Measurements from ENCODE around the gene IPO4.

The IPO4 gene

DNA sequence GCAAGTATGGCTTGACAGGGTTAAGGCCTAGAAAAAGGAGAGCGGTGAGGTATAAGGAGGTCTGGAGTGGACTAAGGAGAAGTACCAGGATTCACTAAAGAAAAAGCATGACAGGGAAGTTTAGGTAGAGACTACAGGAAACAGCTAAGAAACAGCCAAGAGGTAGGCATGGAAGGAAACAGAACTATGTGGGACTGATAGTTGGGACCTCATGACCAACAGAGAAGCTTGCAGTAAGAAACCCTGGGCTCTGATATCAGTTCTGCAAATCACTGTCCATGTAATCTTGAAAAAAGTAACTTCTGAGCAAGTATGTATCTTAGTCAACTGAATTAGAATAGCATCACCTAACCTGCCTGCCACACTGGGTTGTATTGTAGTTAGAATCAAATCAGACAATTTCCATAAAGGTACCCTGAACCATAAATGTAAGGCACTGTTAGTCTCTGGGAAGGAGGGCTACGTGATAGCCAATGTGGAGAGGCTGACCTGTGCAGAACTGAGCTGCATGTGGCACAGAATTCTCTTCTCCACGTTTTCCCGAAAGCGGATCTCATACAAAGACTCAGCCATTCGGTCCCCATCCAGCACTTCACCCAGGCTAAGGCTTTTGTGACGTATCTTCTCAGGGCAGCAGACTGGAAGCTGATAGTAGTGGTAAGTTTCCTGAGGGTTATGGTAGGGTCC, 5.7 kb upstream of the IPO4 start:
- DNase-seq (ENCODE audit: low read depth in 2 of 2) = no peak

DNA sequence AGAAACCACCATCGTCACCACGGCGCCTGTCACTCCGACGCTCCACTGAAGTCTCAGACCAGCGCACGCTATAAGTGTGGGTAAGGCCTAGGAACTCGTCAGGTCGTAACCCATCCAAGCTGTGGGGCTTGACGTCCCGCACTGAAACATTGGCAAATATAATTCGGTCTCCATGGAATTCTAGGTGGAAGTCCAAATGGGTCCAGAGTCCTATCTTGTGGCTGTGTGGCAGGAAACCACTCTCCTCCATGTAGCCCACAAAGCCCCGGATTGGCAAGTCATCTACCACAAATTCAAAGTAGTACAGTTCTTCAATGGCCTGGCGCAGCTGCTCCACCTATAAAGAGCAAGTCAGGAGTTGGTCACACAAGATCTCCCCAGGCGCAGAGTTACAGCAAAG, 4.3 kb upstream of the IPO4 start:
- DNase-seq (ENCODE audit: low read depth in 2 of 2) = no peak

DNA sequence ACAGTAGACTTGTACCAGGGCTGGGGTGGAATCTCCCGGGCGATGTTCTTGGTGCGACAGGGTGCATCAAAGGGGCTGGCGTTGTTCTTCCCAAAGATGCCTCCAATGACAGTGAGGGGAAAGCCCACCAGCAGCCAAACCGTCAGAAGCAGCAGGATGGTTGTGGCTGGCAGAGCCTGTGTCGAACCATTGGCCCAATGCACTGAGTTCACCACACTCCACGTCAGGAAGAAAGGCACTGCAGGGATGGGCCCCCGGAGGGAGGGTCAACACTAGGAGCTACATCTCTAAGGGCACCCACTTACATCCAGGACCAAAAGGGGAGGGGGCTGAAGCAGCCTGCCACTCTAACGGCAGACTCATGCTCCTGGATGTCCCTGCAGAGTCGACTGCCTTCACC, 1.8 kb upstream of the IPO4 start:
- DNase-seq (ENCODE audit: low read depth in 2 of 2) = no peak

DNA sequence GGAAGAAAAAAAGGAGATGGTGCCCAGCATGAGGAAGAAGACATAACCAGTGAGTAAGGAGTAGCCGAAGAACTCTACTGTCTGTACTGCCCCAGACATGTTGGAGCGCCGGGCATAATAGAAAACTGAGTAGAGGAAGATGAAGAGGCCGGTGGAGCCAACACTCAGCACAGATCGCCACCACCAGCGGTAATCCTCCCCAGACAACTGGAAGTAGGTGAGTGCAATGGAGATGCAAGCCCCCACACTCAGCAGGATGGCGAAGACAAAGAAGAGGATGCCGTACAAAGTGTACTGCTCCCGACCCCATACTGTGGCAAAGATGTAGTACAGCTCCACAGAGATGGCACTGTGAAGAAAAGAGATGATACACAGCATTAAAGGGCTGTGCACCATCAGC, 844 bp upstream of the IPO4 start:
- no peak for DNase-seq (ENCODE audit: low read depth in 2 of 2)

DNA sequence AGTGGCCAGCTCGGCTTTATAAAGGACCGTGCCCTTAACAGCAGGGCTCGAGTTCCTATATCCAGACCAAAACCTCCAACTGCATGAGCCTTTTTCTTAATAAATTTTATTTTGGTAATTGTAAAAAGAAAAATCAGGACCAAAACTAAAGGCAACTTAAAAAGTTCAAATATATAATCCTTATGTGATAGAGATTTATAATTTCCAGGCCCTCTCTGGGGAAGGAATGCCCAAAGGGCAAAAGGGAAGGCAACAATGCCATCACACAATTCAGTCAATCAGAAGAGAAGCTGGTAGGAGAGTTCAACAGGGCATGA, 401 bp upstream of the IPO4 start:
- no peak for DNase-seq (ENCODE audit: low read depth in 2 of 2)

DNA sequence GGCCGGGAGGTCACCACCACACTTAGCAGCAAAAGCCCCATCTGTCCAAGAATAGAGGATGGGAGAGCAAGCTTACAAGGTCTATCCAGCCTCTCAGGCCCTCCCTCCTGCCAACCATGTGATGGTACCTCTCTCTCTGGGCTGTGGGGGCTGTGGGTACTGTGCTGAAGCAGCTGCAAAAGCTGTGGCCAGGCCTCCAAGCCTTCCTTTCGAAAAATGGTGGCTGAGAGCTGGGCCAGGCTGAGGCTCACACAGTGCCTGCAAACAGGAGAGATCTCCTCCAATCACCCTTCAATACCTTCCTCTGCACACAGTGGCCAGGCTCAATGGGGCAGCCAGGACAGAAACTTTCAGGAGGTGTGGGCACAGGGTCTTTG, 1.1 kb downstream of the IPO4 start:
- DNase-seq (ENCODE audit: low read depth in 2 of 2) = no peak

DNA sequence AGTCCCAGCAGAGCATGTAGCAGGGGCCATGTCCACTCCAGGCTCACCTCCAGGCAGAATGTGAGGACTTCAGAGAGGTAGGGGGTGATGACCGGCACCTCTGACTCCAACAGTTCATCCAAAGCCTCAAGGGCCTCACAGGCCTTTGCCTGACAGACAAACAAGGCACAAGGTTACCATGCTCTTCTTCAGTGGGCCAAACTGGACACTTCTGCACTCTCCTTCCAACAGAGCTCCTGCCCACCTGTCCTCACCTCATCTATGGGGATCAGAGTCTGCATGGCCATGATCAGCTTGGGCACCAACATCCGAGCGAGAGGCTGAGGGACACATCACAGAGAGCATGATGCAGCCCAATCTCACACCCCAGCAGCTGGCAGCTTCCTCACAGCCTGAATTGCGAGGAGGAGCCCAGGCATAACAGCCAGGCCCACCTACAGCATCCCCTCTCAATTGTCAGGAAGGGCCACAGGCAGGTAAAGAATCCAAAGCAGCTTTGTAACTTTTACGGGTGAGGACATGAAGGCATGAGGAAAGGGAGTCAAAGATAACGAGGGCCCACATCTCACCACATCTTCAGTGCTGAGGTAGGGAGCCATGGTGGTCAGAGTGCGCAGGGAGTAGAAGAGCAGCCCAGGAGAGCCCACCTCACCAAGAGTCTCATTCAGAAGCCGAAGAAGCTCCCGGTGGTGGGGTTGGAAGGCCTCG, 1.6 kb downstream of the IPO4 start:
- DNase-seq (ENCODE audit: low read depth in 2 of 2) = no peak

DNA sequence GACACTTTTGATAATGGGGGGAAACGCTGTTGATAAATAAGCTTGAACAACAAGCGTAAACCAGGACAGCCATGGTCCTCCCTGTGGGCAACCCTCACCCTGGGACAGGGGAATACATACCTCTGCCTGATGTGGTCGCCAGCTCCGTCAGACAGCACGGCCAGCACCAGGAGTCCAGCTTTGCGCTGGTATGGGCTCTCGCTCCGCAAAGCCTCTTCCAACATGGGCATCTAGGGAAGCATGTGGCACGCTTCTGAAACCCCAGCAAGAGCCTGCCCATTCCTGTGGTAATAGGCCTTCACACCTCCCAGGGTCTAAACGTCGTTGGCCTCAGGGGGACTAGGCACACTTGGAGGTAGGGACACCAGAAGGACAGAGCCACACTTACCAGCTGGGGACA, 2.9 kb downstream of the IPO4 start:
- DNase-seq (ENCODE audit: low read depth in 2 of 2) = no peak

DNA sequence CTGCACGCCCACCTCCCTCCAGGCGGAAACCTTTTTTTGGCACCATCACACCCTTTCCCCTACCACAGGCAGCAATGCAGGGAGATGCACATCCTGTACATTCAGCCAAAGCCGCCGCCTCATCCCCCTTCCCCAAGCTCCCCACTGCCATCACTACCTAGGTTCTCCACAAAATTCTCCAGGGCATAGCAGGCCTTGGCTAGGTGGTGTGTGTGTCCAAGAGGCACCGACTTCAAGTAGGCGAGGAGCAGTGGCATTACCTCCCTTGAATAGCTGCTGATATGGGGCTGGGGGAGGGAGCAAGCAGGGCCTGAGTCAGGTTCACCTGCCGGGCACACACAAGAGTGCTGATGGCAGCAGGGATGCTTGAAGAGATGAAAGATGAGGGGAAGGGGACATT, 3.6 kb downstream of the IPO4 start:
- DNase-seq (ENCODE audit: low read depth in 2 of 2) = no peak

DNA sequence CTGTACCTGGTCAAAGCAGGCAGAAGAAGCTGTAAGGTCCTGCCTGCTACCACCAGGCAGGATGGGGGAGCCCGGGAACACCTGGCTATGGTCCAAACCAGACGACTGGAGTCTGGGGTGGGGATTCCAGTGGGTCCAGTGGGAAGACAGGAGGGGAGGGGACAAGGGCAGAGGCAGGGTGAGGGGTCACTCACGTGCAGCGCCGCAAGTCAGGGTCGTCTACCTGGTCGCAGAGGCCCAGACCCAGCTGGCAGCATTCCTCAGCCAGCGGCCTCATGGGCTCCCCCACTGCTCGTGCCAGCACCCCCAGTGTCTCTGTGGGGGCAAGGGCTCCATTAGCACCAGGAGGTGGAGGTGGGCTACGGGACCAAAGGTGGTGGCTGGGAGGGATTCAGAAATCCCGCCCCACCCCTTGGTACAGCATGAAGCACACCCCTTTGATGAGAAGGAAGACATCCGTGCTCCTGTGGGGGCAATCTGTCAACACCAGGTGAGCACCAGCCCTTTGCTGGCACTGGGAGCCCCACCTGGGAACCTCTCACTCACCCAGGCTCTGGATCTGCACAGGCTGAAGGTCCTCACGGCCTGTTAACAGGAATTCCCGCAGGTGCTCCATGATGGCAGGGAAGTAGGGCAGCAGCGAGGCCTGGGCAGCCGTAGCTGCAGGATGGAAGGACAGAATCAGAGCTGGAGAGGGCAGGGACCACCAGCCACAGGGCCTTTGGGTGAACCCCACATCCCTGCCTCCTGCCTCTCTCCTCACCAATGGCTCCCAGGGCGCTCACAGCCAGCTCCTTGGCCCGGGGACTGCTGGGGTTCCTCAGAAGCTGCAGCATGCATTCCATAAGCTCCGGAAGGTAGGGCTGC, 4.3 kb downstream of the IPO4 start:
- DNase-seq (ENCODE audit: low read depth in 2 of 2) = no peak

DNA sequence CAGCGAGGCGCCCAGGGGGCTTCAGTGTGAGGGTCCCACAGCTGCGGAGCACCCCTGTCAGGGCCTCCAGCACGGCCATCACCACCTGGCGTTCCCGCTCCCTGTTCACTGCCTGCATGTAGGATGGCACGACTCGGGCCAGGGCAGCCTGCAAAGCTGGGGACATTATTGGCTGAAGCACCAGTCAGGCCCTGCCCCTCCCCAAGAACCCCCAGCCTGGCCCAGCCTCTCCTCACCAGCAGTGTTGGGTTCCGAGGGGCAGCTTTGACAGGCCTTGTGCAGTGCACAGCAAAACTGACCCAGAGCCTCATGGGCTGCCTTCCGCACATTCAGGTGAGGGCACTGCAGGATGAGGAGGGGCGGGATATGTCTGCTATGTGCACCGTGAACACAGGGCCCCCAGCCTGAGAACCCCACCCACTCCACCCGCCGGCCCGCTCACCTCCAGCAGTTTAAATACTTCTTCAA, 5.6 kb downstream of the IPO4 start:
- no peak for DNase-seq (ENCODE audit: low read depth in 2 of 2)

DNA sequence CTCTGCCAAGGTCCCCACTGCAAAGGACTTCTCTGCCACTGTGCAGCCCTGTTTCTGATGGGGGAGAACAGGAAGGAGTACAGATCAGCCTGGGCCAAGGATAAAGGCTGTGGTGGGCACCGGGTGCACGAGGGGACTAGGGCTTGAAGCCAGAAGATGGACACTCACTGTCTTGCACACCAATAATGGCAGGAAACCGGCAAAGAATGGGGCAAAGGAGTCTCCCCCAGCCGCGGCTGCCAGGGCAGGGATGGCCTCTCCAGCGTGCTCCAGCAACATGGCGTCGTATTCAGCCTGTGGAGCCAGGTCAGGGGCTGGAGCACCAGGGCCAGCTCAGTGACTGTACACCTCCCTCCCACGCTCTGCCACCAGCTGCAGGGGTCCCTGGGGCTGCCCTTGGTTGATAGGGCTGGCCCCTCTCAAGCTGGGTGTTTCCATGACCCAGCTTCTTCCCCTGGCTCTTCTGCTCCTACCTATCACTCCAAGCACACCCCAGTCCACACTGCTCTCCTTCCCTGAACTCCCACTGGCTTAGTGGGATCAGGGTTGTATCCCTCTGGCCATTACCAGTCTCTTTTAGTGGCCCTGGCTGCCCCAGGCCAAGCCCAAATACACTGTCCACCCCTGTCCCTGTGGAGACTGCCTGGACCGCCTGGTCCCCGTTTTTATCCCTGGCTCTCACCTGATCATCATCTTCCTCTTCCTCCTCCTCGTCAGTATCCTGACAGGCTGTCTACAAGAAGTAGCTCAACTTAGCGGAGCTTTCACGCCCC, 6.3 kb downstream of the IPO4 start:
- no peak for DNase-seq (ENCODE audit: low read depth in 2 of 2)

DNA sequence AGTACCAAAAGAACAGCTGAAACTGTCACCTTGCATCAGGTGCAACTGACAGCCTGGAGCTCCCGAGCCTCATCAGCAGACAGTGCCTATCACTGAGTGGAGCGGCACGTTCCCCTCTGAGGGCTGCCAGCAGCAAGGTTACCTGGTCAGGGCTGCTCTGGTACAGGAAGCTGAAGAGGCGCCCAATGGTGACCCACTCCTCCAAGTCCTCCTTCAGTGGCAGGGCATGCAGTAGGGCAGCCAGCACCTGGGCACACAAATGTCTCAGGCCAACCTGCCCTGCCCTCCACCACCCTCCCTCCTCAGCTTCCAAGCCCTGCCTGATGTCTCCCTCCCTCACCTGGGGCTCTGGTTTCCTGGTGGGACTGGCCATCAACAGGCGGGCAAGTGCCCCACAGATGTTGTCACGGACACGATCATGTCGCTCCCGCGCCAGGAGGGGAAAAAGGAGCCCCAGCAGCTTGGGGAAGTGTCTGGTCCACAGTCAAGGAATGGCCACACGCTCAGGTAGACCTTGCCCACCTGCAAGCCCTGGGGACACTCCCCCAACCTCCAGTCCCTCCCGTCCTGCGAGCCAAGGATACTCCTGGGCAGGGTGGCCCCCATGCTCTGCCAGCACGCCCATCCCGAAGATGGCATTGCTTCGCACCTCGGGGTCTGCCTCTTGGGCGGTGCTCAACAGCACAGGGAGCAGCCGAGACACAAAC, 7.1 kb downstream of the IPO4 start:
- DNase-seq (ENCODE audit: low read depth in 2 of 2) = no peak

DNA sequence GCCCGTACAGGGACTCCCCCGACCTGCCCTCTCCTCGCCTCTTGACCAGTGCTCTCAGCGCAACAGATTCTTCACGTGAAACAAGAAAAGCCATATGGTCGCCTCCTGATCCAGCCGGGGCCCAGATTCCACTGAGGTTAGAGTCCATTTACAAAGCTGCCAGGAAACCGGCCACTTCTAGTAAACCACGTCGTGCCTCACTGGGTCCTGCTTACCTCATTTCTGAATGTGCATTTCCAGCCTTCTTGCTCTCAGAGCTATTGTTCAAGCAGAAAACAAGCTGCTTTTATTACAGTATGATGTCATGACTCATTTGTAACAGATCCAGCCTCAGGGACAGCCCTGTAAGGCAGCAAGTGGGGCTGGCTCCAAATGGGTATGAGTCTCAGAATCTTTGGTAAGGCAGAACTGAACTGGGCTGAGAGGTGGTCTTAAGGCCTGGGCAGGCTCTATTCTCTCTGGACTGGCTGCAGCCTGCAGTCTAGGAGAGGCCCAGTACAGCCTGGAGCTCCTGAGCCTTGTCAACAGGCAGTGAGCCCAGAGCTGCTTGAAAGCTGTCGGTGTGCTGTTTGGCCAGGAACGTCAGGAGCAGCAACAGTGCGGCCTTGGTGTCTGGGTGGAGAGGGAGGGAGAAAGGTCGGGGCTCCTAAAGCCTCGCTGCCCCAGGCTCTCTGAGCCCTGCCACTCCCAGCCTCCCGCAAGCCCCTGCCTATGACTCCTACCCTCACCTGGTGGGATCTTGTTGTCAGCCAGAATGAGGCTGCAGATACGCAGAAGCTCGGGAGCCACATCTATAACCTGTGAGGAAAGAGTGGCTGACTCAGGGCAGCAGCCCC, 8.4 kb downstream of the IPO4 start:
- no peak for DNase-seq (ENCODE audit: low read depth in 2 of 2)

DNA sequence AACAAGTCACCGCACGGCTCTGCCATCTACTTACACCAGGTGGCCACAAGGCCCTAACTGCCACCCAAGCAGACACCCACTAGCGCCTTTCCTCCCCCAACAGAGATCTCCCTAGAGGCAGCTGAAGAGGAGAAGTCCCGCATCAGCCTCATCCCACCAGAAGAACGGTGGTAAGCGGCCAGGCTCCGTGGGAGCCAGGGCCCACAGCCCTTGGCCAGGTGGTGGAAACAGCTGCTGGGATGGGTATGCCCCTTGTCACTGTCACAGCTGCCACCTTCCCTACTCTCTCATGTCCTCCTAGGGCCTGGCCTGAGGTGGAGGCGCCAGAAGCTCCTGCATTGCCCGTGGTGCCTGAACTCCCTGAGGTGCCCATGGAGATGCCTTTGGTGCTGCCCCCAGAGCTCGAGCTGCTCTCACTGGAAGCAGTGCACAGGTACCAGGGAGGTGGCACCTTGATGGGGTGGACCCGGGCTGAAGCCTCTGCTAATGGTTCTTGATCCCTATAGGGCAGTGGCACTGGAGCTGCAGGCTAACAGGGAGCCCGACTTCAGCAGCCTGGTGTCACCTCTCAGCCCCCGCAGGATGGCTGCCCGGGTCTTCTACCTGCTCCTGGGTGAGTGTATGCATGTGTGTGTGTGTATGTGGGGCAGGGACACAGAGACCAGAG, 9.2 kb downstream of the IPO4 start:
- no peak for DNase-seq (ENCODE audit: low read depth in 2 of 2)

DNA sequence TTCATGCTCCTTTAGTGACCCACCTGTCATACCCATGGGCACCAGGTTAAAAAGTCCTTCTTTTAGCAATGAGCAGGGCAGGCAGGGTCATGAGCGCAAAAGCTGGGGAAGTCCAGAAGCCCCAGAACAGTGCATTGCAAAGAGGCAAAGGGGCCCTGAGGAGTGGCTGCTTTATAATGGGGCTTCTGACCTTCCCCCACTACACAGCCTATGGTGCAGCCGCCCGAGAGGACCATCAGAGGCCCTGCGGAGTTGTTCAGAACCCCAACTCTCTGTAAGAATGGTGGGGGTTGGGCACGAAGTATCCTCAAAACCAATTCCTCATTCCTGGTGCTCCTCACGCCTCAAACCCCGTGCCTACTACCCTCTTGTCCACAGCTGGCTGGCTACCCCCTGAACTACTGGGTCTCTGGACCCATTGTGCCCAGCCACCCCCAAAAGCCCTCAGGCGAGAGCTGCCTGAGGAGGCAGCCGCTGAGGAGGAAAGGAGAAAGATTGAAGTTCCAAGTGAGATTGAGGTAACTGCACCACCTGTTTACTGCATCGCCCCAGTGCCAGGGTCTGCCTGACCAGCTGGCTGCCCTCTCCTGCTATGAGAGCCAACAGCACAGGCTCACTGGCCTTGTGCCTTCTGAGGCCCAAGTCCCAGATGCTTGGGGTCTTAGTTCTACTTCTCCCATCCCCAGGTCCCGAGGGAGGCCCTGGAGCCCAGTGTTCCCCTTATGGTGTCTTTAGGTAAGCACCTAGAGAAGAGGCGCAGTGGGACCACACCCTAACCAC, 10.0 kb downstream of the IPO4 start:
- DNase-seq (ENCODE audit: low read depth in 2 of 2) = no peak

DNA sequence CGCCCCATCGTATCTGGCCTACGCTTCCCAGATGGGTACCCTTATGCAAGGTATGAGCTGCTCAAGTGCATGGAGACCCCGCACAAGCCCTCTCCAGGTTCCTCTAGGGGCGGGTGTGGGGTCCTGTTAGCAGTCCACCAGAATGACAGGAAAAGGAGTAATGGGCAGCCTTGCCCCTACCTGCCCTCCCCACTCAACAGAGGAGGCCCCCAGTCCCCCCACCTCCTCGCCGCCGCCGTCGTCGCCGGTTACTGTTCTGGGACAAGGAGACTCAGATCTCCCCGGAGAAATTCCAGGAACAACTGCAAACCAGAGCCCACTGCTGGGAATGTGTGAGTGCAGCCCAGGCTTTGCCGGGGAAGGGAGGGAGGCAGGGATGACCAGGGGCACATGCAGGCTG, 10.7 kb downstream of the IPO4 start:
- DNase-seq (ENCODE audit: low read depth in 2 of 2) = no peak

DNA sequence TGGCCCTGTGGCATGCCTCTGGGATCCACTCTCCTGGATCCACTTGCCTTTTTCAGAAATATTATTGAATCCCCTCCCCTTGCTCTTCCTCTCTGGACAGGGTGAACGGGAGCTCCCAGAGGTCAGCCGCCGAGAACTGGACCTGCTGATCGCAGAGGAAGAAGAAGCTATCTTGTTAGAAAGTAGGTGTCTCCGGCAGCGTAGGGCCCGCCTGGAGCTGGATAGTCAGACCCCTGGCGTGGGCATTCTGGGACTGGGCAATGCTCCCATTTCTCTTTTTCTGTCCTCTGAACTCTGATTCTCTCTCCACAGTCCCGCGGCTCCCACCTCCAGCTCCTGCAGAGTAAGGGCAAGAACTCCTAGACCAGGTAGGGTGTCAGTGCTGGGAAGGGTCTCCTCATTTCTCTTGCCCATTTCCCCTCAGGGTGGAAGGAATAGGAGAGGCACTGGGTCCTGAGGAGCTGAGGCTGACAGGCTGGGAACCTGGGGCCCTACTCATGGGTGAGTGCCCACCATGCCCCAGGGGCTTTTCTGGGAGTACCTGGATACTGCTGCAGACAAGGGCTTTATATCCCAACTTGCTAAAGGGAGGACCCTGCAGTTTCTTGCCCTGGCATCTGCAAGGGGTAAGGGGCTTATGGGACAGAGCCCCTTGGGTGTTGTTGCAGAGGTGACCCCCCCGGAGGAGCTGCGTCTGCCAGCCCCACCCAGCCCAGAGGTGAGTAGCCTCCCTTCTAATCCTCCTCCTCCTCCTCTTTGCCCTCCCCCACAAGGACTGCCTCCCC, 11.4 kb downstream of the IPO4 start:
- DNase-seq (ENCODE audit: low read depth in 2 of 2) = no peak

Measured in stimulated activated CD8-positive, alpha-beta memory T cell treated with anti-CD3 and anti-CD28 coated beads, Interleukin-7, amount 100 ng/mL, for 4 hours (primary cell).